Trophoblast cell (in vitro differentiated cells and primary cell): Measurements from ENCODE around the gene CCDC107.
A peak's percentile ranks its signal among the peaks of the same experiment; 100 is the strongest.

ENCODE experiments used
- DNase-seq, 2 donors: peaks; one replicate each; pipeline ENCODE4 v3.0.0-alpha.2; 2016
- H2AFZ ChIP-seq: 2 replicates; pipeline ENCODE4 v1.6.1; 2013; ENCODE audit warnings: low read length, moderate library complexity, mild to moderate bottlenecking; ENCODE audit not compliant: insufficient read depth, poor library complexity
- H2AK5ac ChIP-seq: 2 replicates; pipeline ENCODE4 v1.6.1; 2013; ENCODE audit warnings: mild to moderate bottlenecking, low read length
- H2BK120ac ChIP-seq: 2 replicates; pipeline ENCODE4 v1.6.1; 2013; ENCODE audit warnings: low read length, mild to moderate bottlenecking, moderate library complexity; ENCODE audit not compliant: insufficient read depth, poor library complexity
- H2BK12ac ChIP-seq: 2 replicates; pipeline ENCODE4 v1.6.1; 2013; ENCODE audit warnings: mild to moderate bottlenecking, low read length, moderate library complexity
- H2BK5ac ChIP-seq: 2 replicates; pipeline ENCODE4 v1.6.1; 2013; ENCODE audit warnings: low read length, low read depth, moderate library complexity, mild to moderate bottlenecking; ENCODE audit not compliant: poor library complexity
- H3K14ac ChIP-seq: 2 replicates; pipeline ENCODE4 v1.6.1; 2013; ENCODE audit warnings: mild to moderate bottlenecking, low read length
- H3K18ac ChIP-seq: 2 replicates; pipeline ENCODE4 v1.6.1; 2013; ENCODE audit warnings: mild to moderate bottlenecking, low read length
- H3K23ac ChIP-seq: 2 replicates; pipeline ENCODE4 v1.6.1; 2013; ENCODE audit warnings: low read length
- H3K27ac ChIP-seq: 2 replicates; pipeline ENCODE4 v1.5.1; 2013; ENCODE audit warnings: low read depth, mild to moderate bottlenecking, inconsistent platforms, low read length, moderate library complexity
- H3K27me3 ChIP-seq: 2 replicates; pipeline ENCODE4 v1.6.1; 2013; ENCODE audit warnings: inconsistent platforms, mild to moderate bottlenecking, low read length, moderate library complexity; ENCODE audit not compliant: insufficient read depth
- H3K36me3 ChIP-seq, 2 experiments: 1 replicate in 1 of 2; 2 replicates in 1 of 2; pipeline ENCODE4 v1.6.1; 2013; ENCODE audit warnings: low read length in 2 of 2, mild to moderate bottlenecking in 2 of 2, moderate library complexity in 1 of 2; ENCODE audit not compliant: insufficient read depth in 2 of 2, control insufficient read depth in 1 of 2
- H3K4ac ChIP-seq: 2 replicates; pipeline ENCODE4 v1.6.1; 2013; ENCODE audit warnings: low read depth, mild to moderate bottlenecking, low read length, moderate library complexity
- H3K4me1 ChIP-seq, 2 experiments: 1 replicate in 1 of 2; 2 replicates in 1 of 2; pipeline ENCODE4 v1.6.1; 2013; ENCODE audit warnings: low read length in 2 of 2, mild to moderate bottlenecking in 2 of 2, moderate library complexity in 1 of 2; ENCODE audit not compliant: insufficient read depth in 2 of 2, control insufficient read depth in 1 of 2
- H3K4me2 ChIP-seq: 2 replicates; pipeline ENCODE4 v1.6.1; 2013; ENCODE audit warnings: inconsistent platforms, mild to moderate bottlenecking, low read length, moderate library complexity
- H3K4me3 ChIP-seq: 2 replicates; pipeline ENCODE4 v1.5.1; 2013; ENCODE audit warnings: mild to moderate bottlenecking, low read depth, low read length, inconsistent platforms
- H3K79me1 ChIP-seq: one replicate; pipeline ENCODE4 v1.6.1; 2013; ENCODE audit warnings: low read length
- H3K79me2 ChIP-seq: 2 replicates; pipeline ENCODE4 v1.6.1; 2013; ENCODE audit warnings: low read length, mild to moderate bottlenecking; ENCODE audit not compliant: control insufficient read depth, insufficient read depth, poor library complexity
- H3K9ac ChIP-seq: 2 replicates; pipeline ENCODE4 v1.6.1; 2013; ENCODE audit warnings: mild to moderate bottlenecking, low read length
- H3K9me3 ChIP-seq: 2 replicates; pipeline ENCODE4 v1.6.1; 2013; ENCODE audit warnings: low read depth, mild to moderate bottlenecking, control low read depth, inconsistent platforms, low read length; ENCODE audit not compliant: insufficient read depth
- H4K12ac ChIP-seq: 2 replicates; pipeline ENCODE4 v1.6.1; 2013; ENCODE audit warnings: low read depth, mild to moderate bottlenecking, low read length, moderate library complexity
- H4K8ac ChIP-seq: 2 replicates; pipeline ENCODE4 v1.6.1; 2013; ENCODE audit warnings: low read depth, mild to moderate bottlenecking, low read length, moderate library complexity
- H4K91ac ChIP-seq: one replicate; pipeline ENCODE4 v1.6.1; 2013; ENCODE audit warnings: low read depth, mild to moderate bottlenecking, low read length, moderate library complexity
- WGBS: extraction: QIAGEN DNeasy Blood & Tissue Kit; methylation state at CpG from one replicate; pipeline ENCODE4 v1.1.7; 2013; ENCODE audit warnings: missing lambda C conversion rate; ENCODE audit not compliant: insufficient read length, insufficient coverage; ENCODE audit errors: extremely low coverage; 5-methylcytosine and 5-hydroxymethylcytosine counted together

Gene CCDC107

GRCh38 chr9:35662437-35662836 lies 4.3 kb downstream of the CCDC107 start:
- Histone ChIP-seq H3K27ac (no peak overlapping the region), H3K79me2 (peaks cover 8% of the 10 kb centered on the region), H3K36me3 (peaks cover 13 to 16% of the 10 kb centered on the region in 2 experiments), H2BK5ac (no peak overlapping the region), H3K79me1 (peaks cover 11% of the 10 kb centered on the region), H3K4me3 (no peak overlapping the region), H2BK120ac (no peak overlapping the region), H4K12ac (no peak overlapping the region), H3K9me3 (no peaks in the 10 kb centered on the region), H3K23ac (no peak overlapping the region), H3K27me3 (no peaks in the 10 kb centered on the region), H2AK5ac (no peak overlapping the region), H3K14ac (no peak overlapping the region), H3K9ac (no peak overlapping the region), H4K91ac (no peak overlapping the region), H2AFZ (no peak overlapping the region), H3K4me2 (no peak overlapping the region), H3K4ac (no peak overlapping the region), H3K4me1 (peaks cover 17 to 24% of the 10 kb centered on the region in 2 experiments), H4K8ac (no peak overlapping the region), H3K18ac (no peak overlapping the region), H2BK12ac (no peak overlapping the region)
- DNase-seq = no peak
- no CpG with 5 or more reads among the region's 7 CpGs for WGBS

DNA sequence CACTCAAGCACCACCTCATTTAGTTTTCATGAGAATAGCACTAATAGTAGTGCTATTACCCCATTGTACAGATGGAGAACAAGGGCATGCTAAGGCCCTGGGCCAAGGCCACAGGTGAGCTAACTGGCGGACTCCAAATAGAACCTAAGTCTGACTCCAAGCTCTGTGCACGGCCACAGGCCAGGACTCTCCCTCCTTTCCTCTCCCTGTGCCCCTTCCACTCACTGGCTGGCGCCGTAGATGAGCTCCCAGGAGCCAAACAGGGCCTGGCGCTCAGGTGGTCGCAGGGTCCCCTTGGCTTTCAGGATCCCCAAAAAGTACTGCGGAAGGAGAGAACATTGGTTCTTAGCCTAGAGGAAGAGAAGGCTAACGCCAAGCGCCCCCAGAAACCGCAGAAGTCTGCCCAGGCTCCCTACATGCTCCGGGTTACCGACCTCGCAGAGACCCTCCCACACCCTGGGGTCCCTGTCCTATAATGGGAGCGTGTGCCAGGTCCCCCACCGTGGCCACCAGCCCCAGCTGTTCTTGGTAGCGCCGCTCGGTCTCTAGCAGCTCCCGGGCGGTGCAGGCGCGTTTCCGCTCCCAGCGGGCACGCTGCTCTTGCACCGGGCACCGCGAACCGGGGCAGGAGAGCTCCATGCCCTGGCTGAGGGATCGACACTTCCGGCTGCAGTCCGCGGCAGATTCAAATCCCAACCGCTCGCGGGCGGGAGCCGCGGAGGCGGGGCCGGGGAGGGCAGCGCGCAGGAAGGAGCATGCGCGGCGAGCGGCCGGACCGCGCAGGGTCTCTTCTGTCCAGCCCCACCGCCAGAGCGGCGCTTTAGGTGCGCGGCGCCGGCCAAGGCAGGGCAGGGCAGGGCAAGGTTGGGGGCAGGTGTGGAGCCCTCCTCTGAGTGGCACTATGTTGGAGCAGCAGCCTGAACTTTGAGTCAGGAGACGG lies 6.7 kb downstream of the CCDC107 start, which contains the start of gene ARHGEF39:
Gene ARHGEF39, minus strand, starts transcription at position 665 of the 940 bp plus-strand sequence. Its CDS starts 26 bp downstream, at position 639.
- Histone ChIP-seq H3K9ac (peak within 1 kb of the TSS; percentile 83), H3K79me2 (peaks cover 5% of the 10 kb centered on the region), H3K4me1 (peaks cover 17 to 23% of the 10 kb centered on the region in 2 experiments), H3K27ac (no peak within 1 kb of the TSS), H4K8ac (peak within 1 kb of the TSS; percentile 95), H3K14ac (peak within 1 kb of the TSS; percentile 94), H3K79me1 (peaks cover 6% of the 10 kb centered on the region), H3K36me3 (peaks cover 13 to 16% of the 10 kb centered on the region in 2 experiments), H3K9me3 (peaks cover 2% of the 10 kb centered on the region), H2BK5ac (peak within 1 kb of the TSS; percentile 60), H3K27me3 (no peaks in the 10 kb centered on the region), H3K18ac (peak within 1 kb of the TSS; percentile 93), H4K91ac (peak within 1 kb of the TSS; percentile 95), H2BK120ac (peak within 1 kb of the TSS; percentile 77), H2BK12ac (no peak within 1 kb of the TSS), H3K4me2 (peak within 1 kb of the TSS; percentile 89), H2AK5ac (peak within 1 kb of the TSS; percentile 81), H3K23ac (no peak within 1 kb of the TSS), H2AFZ (peak within 1 kb of the TSS; percentile 95), H3K4ac (peak within 1 kb of the TSS; percentile 82), H3K4me3 (peak within 1 kb of the TSS; percentile 80), H4K12ac (peak within 1 kb of the TSS; percentile 88)
- DNase-seq = peak; percentile 73 to 85
- no CpG with 5 or more reads among the region's 58 CpGs for WGBS

- Histone ChIP-seq H3K79me1 (peaks cover 6% of the 10 kb centered on the region), H3K9ac (peak overlapping the region; percentile 24), H3K4me2 (peak overlapping the region; percentile 89), H3K18ac (peak overlapping the region; percentile 51), H3K36me3 (peaks cover 10 to 12% of the 10 kb centered on the region in 2 experiments), H2BK12ac (no peak overlapping the region), H2BK5ac (no peak overlapping the region), H3K4me3 (peak overlapping the region; percentile 62), H4K91ac (peak overlapping the region; percentile 26), H4K12ac (peak overlapping the region; percentile 79), H2AFZ (peak overlapping the region; percentile 89), H2BK120ac (peak overlapping the region; percentile 56), H3K23ac (no peak overlapping the region), H3K27me3 (no peaks in the 10 kb centered on the region), H3K4me1 (peaks cover 17 to 23% of the 10 kb centered on the region in 2 experiments), H2AK5ac (no peak overlapping the region), H3K9me3 (peaks cover 2% of the 10 kb centered on the region), H3K27ac (no peak overlapping the region), H3K79me2 (peaks cover 5% of the 10 kb centered on the region), H4K8ac (peak overlapping the region; percentile 93), H3K4ac (peak overlapping the region; percentile 10), H3K14ac (peak overlapping the region; percentile 28)
- no peak for DNase-seq
- 100% methylated on average over 1 of the region's 5 CpGs for WGBS
These were observed 7.4 kb downstream of the CCDC107 start for GRCh38 chr9:35665471-35665818.

DNA sequence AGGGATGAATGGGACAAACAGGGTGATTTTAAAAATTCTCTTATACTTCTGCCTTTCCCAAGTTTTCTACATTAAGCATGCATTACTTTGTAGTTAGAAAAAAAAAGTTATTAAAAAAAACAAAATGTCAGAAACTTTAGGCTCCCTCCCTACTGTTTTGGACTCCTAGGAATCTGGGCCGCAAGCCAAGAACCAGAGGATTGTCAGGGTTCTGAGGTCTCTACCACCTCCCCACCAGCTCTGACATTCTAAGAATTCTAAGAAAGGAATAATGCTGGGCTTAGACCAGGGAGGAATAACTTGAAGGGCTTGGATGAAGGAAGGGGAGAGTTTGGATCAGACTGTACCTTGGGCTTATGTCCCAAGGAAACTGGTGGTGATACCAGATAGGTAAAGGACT lies 8.0 kb downstream of the CCDC107 start:
- H4K8ac ChIP-seq = no peak overlapping the region
- H3K14ac ChIP-seq = no peak overlapping the region
- peaks cover 2% of the 10 kb centered on the region for H3K9me3 ChIP-seq
- H3K23ac ChIP-seq = no peak overlapping the region
- no peak for DNase-seq
- WGBS = no CpG with 5 or more reads among the region's 1 CpG
- H4K91ac ChIP-seq = no peak overlapping the region
- no peak overlapping the region for H3K9ac ChIP-seq
- H3K18ac ChIP-seq = no peak overlapping the region
- H4K12ac ChIP-seq = no peak overlapping the region
- no peak overlapping the region for H2AK5ac ChIP-seq
- no peak overlapping the region for H3K4me3 ChIP-seq
- no peak overlapping the region for H2BK12ac ChIP-seq
- peaks cover 5 to 7% of the 10 kb centered on the region in 2 experiments for H3K36me3 ChIP-seq
- no peaks in the 10 kb centered on the region for H3K27me3 ChIP-seq
- H3K4me2 ChIP-seq = no peak overlapping the region
- H2BK5ac ChIP-seq = no peak overlapping the region
- no peak overlapping the region for H3K27ac ChIP-seq
- peaks cover 6% of the 10 kb centered on the region for H3K79me1 ChIP-seq
- no peak overlapping the region for H2AFZ ChIP-seq
- no peak overlapping the region for H3K4ac ChIP-seq
- H3K79me2 ChIP-seq = peaks cover 5% of the 10 kb centered on the region
- H3K4me1 ChIP-seq = peaks cover 17 to 23% of the 10 kb centered on the region in 2 experiments
- no peak overlapping the region for H2BK120ac ChIP-seq
